Endothelial cell (in vitro differentiated cells): Measurements from ENCODE around the gene VWA1. TPM values are rescaled to one million over a fixed set of nuclear protein-coding genes. Genes with fewer than 3 reads are reported as not detected.
"Not testable (repeated sequence)": the region's sequence is repeated elsewhere in the genome, so short reads cannot be mapped to it uniquely, and the experiment has no call there.

Experiments used
- DNase-seq: peaks from one replicate; pipeline ENCODE4 v3.0.0; 2021; ENCODE audit warnings: low spot score
- H3K27ac Mint-ChIP-seq: one replicate; pipeline ENCODE4 v1.8.0; 2021; ENCODE audit warnings: mixed read lengths, inconsistent platforms; ENCODE audit not compliant: unreplicated experiment
- H3K27me3 Mint-ChIP-seq: one replicate; pipeline ENCODE4 v1.8.0; 2021; ENCODE audit warnings: mild to moderate bottlenecking, moderate library complexity, mixed read lengths, inconsistent platforms; ENCODE audit not compliant: unreplicated experiment
- H3K36me3 Mint-ChIP-seq: one replicate; pipeline ENCODE4 v1.8.0; 2021; ENCODE audit warnings: mild to moderate bottlenecking, low read depth, mixed read lengths, inconsistent platforms; ENCODE audit not compliant: unreplicated experiment
- H3K4me1 Mint-ChIP-seq: one replicate; pipeline ENCODE4 v1.8.0; 2021; ENCODE audit warnings: mild to moderate bottlenecking, mixed read lengths, inconsistent platforms; ENCODE audit not compliant: unreplicated experiment
- H3K4me3 Mint-ChIP-seq: one replicate; pipeline ENCODE4 v1.8.0; 2021; ENCODE audit warnings: mild to moderate bottlenecking, mixed read lengths, inconsistent platforms; ENCODE audit not compliant: unreplicated experiment
- H3K9me3 Mint-ChIP-seq: one replicate; pipeline ENCODE4 v1.8.0; 2021; ENCODE audit warnings: mixed read lengths, inconsistent platforms; ENCODE audit not compliant: unreplicated experiment
- CTCF ChIP-seq: fragments of 200-600 bp; sonication (generic); IDR thresholded peaks from one replicate; pipeline ENCODE4 v1.5.0; 2021; ENCODE audit warnings: antibody characterized with exemption; ENCODE audit not compliant: unreplicated experiment
- total RNA-seq: library from RNA; stranded (reverse); fragmentation: NEBNext Ultra II Directional; extraction: Animal tissue kit (Norgen Biotek cat#: 25700); gene quantifications from one replicate; pipeline ENCODE4 v1.2.1, GENCODE V29; 2021; ENCODE audit not compliant: unreplicated experiment

The VWA1 gene
- total RNA-seq, 1 donor from 2014 or later = 34.2 TPM

GRCh38 chr1:1479547-1480487, 44.3 kb downstream of the VWA1 start:
- H3K9me3 Mint-ChIP-seq = no peaks in the 10 kb centered on the region
- peak overlapping the region; percentile 86 for H3K4me3 Mint-ChIP-seq
- peaks cover 18% of the 10 kb centered on the region for H3K36me3 Mint-ChIP-seq
- no peak for DNase-seq
- no peak for TF ChIP-seq CTCF
- no peaks in the 10 kb centered on the region for H3K4me1 Mint-ChIP-seq
- H3K27me3 Mint-ChIP-seq = peaks cover 8% of the 10 kb centered on the region
- peak overlapping the region; percentile 72 for H3K27ac Mint-ChIP-seq

- H3K27me3 Mint-ChIP-seq, DNase-seq, H3K27ac Mint-ChIP-seq, H3K4me3 Mint-ChIP-seq, H3K4me1 Mint-ChIP-seq, H3K9me3 Mint-ChIP-seq: not testable (repeated sequence)
- peaks cover 18% of the 10 kb centered on the region for H3K36me3 Mint-ChIP-seq
Observed at GRCh38 chr1:1480488-1480867, 45.0 kb downstream of the VWA1 start.

- H3K27ac Mint-ChIP-seq, H3K4me3 Mint-ChIP-seq, H3K4me1 Mint-ChIP-seq, DNase-seq, H3K9me3 Mint-ChIP-seq, H3K27me3 Mint-ChIP-seq: not testable (repeated sequence)
- H3K36me3 Mint-ChIP-seq = peaks cover 18% of the 10 kb centered on the region
Observed at GRCh38 chr1:1481811-1482210, 46.3 kb downstream of the VWA1 start.

GRCh38 chr1:1482856-1483255, 47.4 kb downstream of the VWA1 start:
- no peak for TF ChIP-seq CTCF
- no peak for DNase-seq
- Mint-ChIP-seq H3K27ac (no peak overlapping the region), H3K9me3 (no peaks in the 10 kb centered on the region), H3K4me3 (no peak overlapping the region), H3K36me3 (peaks cover 21% of the 10 kb centered on the region), H3K4me1 (no peaks in the 10 kb centered on the region), H3K27me3 (peaks cover 8% of the 10 kb centered on the region)

GRCh38 chr1:1483714-1484113, 48.2 kb downstream of the VWA1 start:
- Mint-ChIP-seq H3K9me3 (no peaks in the 10 kb centered on the region), H3K27me3 (peaks cover 8% of the 10 kb centered on the region), H3K4me3 (no peak overlapping the region), H3K27ac (no peak overlapping the region), H3K4me1 (no peaks in the 10 kb centered on the region), H3K36me3 (peaks cover 23% of the 10 kb centered on the region)
- TF ChIP-seq CTCF = no peak
- no peak for DNase-seq

- not testable (repeated sequence) for H3K4me3 Mint-ChIP-seq, DNase-seq
- peaks cover 20% of the 10 kb centered on the region for H3K36me3 Mint-ChIP-seq
Observed at GRCh38 chr1:1484976-1485750, 49.7 kb downstream of the VWA1 start.

GRCh38 chr1:1485755-1486317, 50.3 kb downstream of the VWA1 start:
- DNase-seq, H3K4me1 Mint-ChIP-seq, H3K27me3 Mint-ChIP-seq, H3K9me3 Mint-ChIP-seq, H3K27ac Mint-ChIP-seq, H3K4me3 Mint-ChIP-seq: not testable (repeated sequence)
- H3K36me3 Mint-ChIP-seq = peaks cover 25% of the 10 kb centered on the region

More at GRCh38 chr1:1484976-1485750, 49.7 kb downstream of the VWA1 start:
- not testable (repeated sequence) for H3K27ac Mint-ChIP-seq, H3K27me3 Mint-ChIP-seq, H3K4me1 Mint-ChIP-seq, H3K9me3 Mint-ChIP-seq
